ENCODE data around the gene FOLR1. TPM values are rescaled to one million over a fixed set of nuclear protein-coding genes. Genes with fewer than 3 reads are reported as not detected.

Gene FOLR1
- total RNA-seq, 1 experiment from 2014 or later, result 4.8 TPM

GRCh38 chr11:72240461-72241290, 48.7 kb downstream of the FOLR1 start (continued):
- TF ChIP-seq ZBTB33 (IDR thresholded peaks at IDR 0.05; ENCODE audit: extremely low read depth, insufficient replicate concordance, low read length) (no peak), SRF (IDR thresholded peaks at IDR 0.05; ENCODE audit: low read depth) (no peak)

- peaks cover 4 to 5% of the 10 kb centered on the region in 2 experiments; a peak in 2 of 4 replicates for H3K36me3 ChIP-seq (ENCODE audit: control insufficient read depth in 1 of 2, insufficient read depth in 2 of 2, low read length in 2 of 2)
- BruUV-seq (replicated peaks), result no TSS peak
- no peak for DNase-seq (ENCODE audit: low read depth, low spot score)
- no peaks in the 10 kb centered on the region for H3K27me3 ChIP-seq (ENCODE audit: insufficient read depth, low read length)
- H3K9me2 ChIP-seq (ENCODE audit: insufficient read depth), result no peaks in the 10 kb centered on the region
- ATAC-seq, result no peak
- intact Hi-C loops (cut with micrococcal nuclease), result no loop called here
- no peak overlapping the region for H3K9ac ChIP-seq (ENCODE audit: low read length)
- CTCF ChIA-PET, result interaction anchor here (1.0 kb wide), 1 partner anchor 190 kb away, joined by 3 read pairs; no protein-coding TSS in a partner anchor
- peaks cover 0 to 4% of the 10 kb centered on the region in 2 experiments; a peak in 1 of 4 replicates for H3K4me1 ChIP-seq (ENCODE audit: control insufficient read depth in 1 of 2, insufficient read depth in 2 of 2, low read length in 2 of 2)
- H3K27ac ChIP-seq (ENCODE audit: low read depth, low read length), result no peak overlapping the region
- RAD21 ChIA-PET (ENCODE audit: low non-redundant PET in 1 of 2, low total read pairs in 2 of 2, uncharacterized antibody in 2 of 2, unreplicated experiment in 2 of 2), result no interaction called here
- no peaks in the 10 kb centered on the region for H3K79me2 ChIP-seq (ENCODE audit: insufficient read depth, low read length)
- no peak overlapping the region for H3K4me2 ChIP-seq (ENCODE audit: low read length)
- POLR2A ChIA-PET, result no interaction called here
- no peaks in the 10 kb centered on the region for H4K20me1 ChIP-seq (ENCODE audit: insufficient read depth)
- H3K9me3 ChIP-seq (ENCODE audit: control insufficient read depth in 1 of 2, insufficient read depth in 1 of 2, low read depth in 1 of 2, low read length in 2 of 2), result no peaks in the 10 kb centered on the region
- H3K4me3 ChIP-seq (replicated peaks in 1 of 2; ENCODE audit: low read depth in 1 of 2, low read length in 2 of 2), result no peak overlapping the region
- H2AFZ ChIP-seq (ENCODE audit: low read depth, low read length, poor library complexity, severe bottlenecking), result no peak overlapping the region
- TF ChIP-seq CEBPB (IDR thresholded peaks at IDR 0.05; ENCODE audit: low read depth) (no peak), ZBTB33 (IDR thresholded peaks at IDR 0.05; ENCODE audit: extremely low read depth, insufficient replicate concordance, low read length) (no peak), MAX (IDR thresholded peaks at IDR 0.05) (no peak), REST (IDR thresholded peaks at IDR 0.05; ENCODE audit: low read depth) (no peak), EGR1 (IDR thresholded peaks at IDR 0.05; ENCODE audit: low read depth) (no peak), EZH2phosphoT487 (IDR thresholded peaks at IDR 0.05; ENCODE audit: borderline replicate concordance) (no peak), SIN3A (IDR thresholded peaks at IDR 0.05; ENCODE audit: low read depth) (no peak), POLR2AphosphoS5 (IDR thresholded peaks at IDR 0.05; ENCODE audit: low read depth, low read length) (no peak), ZFX (IDR thresholded peaks at IDR 0.05) (no peak), ATF3 (IDR thresholded peaks at IDR 0.05) (no peak), SP1 (IDR thresholded peaks at IDR 0.05; ENCODE audit: low read depth) (no peak), RAD21 (IDR thresholded peaks at IDR 0.05; ENCODE audit: low read depth) (no peak), FOSL1 (IDR thresholded peaks at IDR 0.05; ENCODE audit: low read depth) (no peak)
These were observed 49.4 kb downstream of the FOLR1 start for GRCh38 chr11:72241291-72241781.

All from HCT116 (cell line).